GM21423 (cell line): Measurements from ENCODE around the gene RPP40.
"Not testable (repeated sequence)": the region's sequence is repeated elsewhere in the genome, so short reads cannot be mapped to it uniquely, and the experiment has no call there.

Experiments used
- ATAC-seq: cut with Tn5 transposase; IDR thresholded peaks from one replicate; pipeline ENCODE4 v1.9.1; 2021; ENCODE audit warnings: mild to moderate bottlenecking, moderate library complexity; ENCODE audit not compliant: unreplicated experiment

Gene RPP40

DNA sequence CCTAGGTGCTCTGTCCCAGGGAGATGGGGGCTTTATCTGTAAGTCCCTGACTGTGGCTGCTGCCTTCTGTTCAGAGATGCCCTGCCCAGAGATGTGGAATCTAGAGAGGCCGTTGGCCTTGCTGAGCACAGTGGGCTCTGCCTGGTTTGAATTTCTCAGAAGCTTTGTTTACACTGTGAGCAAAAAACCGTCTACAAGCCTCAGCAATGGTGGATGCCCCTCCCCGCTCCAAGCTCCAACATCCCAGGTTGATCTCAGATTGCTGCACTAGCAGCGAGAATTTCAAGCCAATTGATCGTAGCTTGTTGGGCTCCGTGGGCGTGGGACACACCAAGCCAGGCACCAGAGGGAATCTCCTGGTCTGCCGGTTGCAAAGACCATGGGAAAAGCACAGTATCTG, 16.3 kb upstream of the RPP40 start:
- ATAC-seq = no peak

DNA sequence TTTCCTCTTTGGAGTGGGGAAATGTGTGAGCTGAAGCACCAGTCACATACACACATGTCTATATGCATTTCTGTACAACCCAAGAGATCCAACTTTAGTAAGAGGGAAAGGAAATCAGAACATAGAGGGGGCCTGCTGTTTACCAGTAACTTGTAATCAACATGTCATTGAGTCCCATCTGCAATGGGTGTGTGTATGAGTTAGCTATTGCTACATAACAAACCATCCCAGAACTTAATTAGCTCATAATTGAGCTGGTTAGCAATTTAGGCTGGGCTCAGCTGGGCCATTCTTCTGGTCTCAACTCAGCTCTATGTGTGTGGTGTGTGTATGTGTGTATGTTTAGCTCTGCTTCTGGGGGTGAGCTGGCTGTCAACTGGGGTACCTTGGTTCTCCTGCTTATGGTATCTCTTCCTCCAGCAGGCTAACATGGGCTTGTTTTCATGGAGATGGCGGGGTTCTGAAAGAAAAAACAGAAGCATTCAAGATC, 10.3 kb upstream of the RPP40 start:
- no peak for ATAC-seq

DNA sequence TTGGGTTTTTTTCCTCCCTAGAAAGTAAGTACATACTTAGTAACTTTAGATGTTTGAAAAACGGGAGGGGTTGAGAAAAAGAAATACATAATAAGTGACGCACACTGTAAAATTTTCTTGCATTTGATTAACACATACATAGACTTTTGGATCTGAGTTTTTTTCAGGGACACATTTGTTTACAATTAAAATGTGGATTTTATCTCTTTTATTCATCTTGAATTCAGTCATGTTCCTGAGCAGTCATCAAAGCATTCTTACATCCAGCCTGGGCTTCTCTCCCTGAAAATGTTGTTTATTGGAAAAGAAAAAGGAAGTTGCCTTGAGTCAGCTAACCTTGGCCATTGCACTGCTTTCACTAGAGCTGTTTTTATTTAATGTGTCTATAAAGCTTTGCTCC, 8.7 kb upstream of the RPP40 start:
- no peak for ATAC-seq

DNA sequence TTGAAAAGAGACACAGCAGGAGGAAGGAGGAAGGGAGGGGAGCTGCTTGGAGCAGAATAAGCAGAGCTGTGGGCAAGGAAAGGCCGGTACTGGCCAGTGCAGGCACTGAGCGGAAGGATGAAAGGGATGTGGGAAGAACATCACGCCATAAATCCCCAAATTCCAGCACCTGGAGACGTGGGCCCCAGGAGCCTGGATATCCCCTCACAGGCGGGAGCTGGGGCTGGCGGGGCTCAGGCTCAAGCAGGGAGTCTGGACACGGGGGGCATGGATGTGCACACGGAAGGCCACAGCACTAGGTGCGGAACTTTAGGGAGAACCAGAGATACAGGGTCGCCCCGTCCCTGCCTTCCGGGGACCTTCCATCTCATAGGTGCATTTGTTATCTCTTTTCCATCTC, 7.5 kb upstream of the RPP40 start:
- ATAC-seq = no peak

DNA sequence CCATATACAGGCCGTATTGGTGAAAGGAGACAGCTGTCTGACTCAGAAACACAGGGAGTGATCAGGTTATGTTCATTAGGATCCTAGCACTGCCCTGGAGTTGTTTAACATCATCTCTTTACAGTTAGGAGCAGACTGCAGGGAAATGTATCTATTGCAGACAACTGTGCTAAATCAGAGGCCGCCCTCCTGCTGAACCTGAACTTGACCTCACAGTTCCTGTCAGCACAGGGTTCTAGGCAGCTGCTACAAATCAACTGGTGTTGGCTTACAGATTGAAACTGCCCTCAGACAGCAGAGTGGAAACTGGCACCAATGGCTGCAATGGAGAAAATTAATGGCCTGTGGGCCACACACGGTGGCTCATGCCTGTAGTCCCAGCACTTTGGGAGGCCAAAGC, 3.7 kb upstream of the RPP40 start:
- ATAC-seq = no peak

DNA sequence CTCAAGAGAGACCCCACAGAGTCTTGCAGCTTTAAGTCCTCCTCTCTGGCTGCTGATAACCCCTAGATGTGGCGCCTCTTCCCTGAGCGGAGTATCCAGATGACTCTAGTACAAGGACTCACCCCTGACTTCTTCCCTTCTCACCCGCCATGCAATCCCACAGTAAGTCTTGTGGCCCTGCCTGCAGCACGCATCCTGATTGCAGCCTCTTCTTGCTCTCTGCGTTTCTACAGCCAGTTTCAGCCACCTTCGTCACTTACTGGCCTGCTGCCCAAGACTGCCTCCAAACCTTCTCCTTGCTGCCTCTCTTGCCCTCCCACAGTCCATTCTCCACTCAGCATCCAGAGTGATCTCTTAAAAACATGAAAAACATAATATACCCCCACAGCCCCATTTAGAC, 2.4 kb upstream of the RPP40 start:
- ATAC-seq = no peak

DNA sequence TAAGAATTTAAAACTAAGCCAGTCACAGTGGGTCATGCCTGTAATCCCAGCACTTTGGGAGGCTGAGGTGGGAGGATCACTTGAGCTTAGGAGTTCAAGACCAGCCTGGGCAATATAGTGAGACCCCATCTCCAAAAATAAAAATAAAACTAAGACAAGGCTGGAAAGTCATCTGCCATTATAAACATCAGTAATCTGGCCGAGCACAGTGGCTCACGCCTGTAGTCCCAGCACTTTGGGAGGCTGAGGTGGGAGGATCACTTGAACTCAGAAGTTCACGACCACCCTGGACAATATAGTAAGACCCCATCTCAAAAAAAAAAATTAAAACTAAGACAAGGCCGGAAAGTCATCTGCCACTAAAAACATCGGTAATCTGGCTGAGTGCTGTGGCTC, 1.2 kb upstream of the RPP40 start:
- not testable (repeated sequence) for ATAC-seq

DNA sequence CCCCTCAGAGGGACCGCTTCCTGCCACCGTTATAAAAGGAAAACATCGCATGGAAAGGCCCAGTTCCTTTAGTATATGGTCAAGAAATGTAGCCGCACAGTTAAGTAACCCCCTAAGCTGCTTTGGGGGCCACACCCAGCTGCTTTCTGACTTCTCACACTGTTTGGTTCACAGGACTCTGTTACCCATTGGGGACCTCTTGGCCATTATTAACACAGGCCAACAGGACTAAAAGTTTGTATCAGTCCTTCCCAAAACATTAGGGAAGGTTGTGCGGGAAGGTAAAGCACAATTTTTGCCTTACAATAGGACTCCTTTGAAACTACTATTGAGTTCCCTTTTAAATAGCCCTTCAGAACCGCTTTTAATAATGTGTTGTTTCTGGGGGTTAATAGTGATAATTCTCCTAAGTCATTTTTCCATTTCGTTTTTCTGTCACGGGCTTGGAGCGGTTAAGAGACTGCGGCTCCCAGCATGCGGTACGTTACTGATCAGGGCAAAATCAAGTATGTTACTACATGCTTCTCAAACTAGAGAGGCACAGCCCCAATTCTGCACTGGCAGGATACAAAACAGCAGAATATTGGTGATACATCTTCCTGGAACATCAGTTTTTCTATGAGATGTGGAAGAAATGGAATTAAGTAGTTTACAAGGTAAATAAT, 668 bp upstream of the RPP40 start:
- no peak for ATAC-seq

DNA sequence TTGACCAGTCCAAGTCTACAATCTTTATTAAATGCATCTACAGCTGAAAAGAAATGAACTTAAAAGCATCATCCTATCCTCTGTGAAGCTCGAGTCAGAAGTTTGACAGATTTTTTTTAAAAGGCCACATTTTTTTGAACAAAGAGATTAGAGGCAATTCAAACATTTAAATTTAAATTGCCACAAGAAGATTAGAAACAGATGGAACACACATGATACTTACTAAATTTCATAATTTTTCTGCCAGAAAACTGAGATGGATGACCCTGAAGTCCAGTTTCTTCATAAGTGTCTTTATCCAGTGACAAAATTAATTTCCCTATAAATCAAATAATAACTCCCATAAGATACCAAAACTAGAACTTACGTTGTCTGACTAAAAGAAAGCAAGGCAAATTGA, 4.3 kb downstream of the RPP40 start:
- ATAC-seq = no peak

DNA sequence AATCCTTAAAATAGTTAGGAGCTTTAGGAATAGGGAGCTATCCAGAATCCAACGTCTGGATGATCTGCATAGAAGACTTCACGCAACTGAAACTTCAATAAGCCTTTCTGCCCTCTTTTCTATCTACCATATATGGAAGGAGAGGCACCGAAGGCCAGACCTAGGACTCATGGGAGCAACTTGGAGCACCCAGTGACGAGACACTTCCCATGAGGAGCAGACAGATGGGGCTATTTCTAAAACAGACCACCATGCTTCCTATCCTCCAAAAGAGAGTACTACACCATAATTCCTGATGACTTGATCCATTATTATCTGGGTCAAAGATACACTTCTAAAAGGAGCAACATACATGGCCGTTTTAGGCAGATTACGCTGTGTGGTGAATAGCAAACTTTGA, 6.0 kb downstream of the RPP40 start:
- ATAC-seq = no peak

DNA sequence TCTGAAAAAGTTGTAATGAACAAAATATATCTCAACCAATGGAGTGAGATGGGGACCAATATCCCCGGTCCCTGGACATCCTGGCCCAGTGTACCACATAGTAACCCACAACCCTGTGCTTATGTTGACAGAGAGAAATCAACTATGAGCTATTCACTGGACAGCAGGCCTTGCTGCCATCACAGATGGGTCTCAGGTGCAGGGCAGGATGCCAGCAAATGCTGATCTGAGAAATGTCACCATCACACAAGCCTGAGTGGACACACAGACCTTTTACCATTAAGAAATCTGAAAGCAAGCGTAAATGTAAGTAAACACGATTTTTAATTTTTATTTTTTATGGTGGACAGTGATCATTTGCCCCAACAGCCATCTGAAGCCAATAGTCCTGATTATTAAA, 9.1 kb downstream of the RPP40 start:
- no peak for ATAC-seq

DNA sequence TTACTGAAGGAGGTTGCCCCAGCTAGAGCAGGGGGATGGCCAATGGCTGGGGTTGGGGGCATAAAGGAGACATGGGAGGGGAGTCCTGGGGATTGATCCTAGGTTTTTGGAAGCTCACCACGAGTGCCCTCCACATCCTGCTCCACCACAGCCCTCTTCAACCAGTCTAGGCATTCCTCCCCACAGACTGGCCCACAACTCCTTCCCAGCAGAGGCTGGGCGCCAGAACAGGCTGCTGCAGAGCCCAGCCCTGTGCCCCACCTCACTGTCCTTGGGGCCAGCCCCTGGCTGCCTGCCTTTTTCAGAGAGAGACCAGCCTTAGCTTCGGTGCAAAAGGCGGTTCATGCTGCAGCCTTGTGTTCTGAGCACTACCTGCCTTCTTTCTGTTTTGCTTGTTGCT, 16.4 kb downstream of the RPP40 start:
- ATAC-seq = no peak

DNA sequence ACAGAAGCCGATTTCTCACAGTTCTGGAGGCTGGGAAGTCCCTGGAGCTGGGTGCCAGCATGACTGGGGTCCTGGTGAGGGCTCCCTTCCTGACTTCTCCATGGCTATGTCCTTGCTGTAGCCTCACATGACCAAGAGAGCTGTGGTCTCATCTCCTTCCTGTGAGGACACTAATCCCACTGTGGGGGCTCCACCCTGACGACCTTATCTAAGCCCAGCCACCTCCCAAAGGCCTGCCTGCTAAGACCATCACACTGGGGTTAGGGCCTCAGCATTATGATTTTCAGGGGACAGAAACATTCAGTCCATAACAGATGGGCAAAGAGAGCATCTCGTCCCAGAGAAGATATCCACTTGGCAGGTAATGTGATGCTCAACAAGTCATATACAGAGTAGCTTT, 16.8 kb downstream of the RPP40 start:
- no peak for ATAC-seq

DNA sequence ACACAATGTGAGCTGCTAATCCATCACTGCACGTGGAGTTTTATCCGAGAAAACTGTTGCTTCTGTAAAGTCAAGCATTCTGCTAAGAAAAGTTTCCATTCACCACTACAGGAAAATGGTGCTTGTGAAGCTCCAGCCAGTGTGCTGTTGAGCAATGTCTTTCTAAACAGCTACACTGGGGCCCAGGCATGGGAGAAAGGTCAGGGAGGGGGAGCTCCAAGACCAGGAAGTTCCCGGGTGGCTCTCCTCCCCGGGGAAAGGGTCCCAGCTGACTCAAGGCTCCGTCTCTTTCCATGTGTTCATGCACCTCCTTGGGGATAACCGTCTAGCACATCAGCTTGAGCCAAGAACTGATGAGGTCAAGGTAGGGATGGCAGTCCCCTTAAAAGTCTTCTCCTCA, 20.5 kb downstream of the RPP40 start:
- no peak for ATAC-seq

DNA sequence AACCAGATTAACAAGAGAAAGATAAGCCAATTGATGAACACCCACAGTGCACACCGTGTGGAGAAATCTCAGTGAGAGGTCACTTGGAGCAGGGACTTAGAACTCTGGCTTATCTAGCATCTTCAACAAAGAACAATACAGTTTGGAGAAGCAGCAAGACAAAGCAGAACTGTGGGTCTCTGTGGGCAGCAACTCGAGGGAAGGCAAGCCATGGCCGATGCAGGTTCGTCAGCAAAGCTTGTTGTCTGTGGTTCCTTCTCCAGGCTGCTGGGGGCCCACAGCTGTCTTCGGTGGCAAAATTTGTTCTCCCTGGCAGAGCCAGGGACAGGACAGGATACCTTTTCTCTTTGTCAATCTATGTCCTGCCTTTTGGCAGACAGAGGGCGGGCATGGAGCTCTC, 22.1 kb downstream of the RPP40 start:
- ATAC-seq = no peak

DNA sequence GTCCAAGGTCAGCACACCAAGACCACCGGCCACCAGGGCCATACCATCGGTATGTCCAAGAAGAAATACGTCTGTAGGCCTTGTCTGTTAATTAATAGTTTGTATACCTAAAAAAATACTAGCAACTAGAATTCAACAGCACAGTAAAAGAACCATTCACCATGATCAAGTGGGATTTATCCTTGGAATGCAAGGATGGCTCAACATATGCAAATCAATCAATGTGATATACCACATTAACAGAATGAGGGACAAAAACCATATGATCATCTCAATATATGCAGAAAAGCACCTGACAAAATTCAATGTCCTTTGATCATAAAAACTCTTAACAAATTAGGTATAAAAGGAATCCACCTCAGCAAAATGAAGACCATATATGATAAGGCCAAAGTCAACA, 24.4 kb downstream of the RPP40 start:
- ATAC-seq = no peak

DNA sequence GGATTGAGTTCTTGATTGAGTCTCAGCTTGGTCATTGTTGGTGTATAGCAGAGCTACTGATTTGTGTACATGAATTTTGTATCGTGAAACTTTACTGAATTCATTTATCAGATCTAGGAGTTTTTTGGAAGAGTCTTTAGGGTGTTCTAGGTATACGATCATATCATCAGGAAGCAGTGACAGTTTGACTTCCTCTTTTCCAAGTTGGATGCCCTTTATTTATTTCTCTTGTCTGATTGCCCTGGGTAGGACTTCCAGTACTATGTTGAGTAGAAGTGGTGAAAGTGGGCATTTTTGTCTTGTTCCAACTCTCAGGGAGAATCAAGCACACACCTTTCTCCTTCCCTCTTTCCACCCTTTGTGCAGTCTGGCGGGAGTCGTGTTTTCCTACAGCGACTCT, 26.4 kb downstream of the RPP40 start:
- ATAC-seq = no peak

DNA sequence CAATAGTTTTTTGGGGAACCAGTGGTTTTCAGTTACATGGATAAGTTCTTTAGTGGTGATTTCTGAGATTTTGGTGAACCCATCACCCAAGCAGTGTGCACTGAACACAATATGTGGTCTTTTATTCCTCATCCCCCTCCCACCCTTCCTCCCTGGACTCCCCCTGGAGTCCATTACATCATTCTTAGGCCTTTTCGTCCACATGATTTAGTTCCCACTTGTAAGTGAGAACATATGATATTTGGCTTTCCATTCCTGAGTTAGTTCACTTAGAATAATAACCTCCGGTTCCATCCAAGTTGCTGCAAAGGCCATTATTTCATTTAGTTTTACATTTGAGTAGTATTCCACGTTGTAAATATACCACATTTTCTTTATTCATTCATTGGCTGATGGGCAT, 28.3 kb downstream of the RPP40 start:
- ATAC-seq = no peak

DNA sequence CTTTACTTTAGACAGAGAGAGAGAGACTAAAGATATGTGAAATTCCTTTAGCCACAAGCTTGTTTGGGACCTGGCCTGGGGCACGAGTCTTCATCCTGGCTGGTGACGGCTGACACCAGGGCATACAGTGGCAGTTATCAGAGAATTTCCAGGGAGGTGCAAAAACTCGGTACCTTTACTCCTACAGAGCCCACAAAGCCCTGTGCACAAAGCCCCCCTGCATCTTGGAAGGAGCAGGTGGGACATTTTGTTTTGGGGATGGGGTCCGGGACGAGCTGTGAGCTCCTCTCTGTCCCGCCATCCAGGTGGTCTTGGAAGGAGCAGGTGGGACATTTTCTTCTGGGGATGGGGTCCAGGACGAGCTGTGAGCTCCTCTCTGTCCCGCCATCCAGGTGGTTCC, 28.9 kb downstream of the RPP40 start:
- no peak for ATAC-seq

DNA sequence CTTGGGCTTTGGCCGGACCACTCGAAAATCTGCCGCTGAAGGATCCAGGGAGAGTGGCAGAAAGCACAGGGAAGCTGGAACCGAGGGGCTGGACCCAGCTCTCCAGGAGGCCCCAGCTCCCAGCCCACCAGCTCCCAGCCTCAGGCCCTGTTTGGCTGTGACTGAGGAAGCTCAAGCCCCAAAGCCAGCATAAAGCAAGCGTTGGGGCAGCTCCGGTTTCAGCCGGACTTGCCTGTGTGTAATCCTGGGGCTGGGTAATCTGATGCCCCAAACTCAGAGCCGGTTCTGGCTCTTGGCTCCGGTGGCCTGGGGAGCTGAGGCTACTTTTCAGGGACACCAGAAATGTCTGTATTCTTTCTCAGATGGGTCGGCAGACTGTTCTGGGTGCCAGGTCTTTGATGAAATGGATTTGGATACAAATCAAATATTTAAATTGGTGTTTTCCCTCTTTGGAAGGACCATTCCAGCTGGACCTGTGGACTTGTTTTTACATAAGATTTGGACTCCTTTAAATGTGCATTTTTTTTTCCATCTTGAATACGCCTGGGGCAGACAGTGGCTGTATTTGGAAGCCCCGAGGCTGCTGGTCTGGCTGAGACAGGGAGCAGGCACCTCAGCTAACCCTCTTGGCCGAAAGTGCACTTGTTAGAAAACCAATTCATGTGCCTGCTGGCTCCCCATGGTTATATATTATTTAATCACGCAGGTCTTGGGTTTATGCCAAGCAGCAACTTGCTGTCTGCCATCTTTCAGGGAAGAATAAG, 29.7 kb downstream of the RPP40 start:
- no peak for ATAC-seq

DNA sequence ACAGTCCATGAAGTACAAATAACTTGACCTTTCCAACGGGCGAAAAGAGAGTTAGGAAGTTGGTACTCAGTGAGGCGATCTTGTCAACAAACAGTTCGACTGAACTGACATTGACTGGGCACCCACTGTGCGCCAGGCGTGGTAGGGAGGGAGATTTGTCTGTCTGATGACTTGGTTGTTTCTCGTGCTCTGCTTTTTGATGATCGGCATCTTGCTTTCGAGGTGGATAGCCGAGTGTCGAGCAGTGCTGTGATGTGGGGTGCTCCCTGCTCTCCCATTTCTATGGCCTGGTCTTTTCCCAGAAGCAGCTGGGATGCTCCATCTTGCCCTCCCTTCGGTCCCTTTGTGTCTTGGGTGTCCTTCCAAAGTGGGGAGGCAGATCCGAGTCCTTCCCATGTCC, 30.4 kb downstream of the RPP40 start:
- no peak for ATAC-seq

DNA sequence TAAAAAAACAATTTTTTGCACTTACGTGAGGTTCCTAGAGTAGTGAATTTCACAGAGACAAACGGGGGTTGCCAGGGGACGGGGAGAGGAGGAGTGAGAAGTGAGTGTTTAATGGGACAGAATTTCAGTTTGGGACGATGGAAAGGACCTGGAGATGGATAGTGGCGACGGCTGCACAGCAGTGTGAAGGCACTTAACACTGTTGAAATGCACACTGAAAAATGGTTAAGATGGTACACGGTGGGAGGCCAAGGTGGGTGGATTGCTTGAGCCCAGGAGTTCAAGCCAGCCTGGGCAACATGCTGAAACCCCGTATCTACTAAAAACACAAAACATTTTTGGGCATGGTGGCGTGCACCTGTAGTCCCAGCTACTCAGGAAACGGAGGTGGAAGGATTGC, 31.4 kb downstream of the RPP40 start:
- ATAC-seq = no peak

DNA sequence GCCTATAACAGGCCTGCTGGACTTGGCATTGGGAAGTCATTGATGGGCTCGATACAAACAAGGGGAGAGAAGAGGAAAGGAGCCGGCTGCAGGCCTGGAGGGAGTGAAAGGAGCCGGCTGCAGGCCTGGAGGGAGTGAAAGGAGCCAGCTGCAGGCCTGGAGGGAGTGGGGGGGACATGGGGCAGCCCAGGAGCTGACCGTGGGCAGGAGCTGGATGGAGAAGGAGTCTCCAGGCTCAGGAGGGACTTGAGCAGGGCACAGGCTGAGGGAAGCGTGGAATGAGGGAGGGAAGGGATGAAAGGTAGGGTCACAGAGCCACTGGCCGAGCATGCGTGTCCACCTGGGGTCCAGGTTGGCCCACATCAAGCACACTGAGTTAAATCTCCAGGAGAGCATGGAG, 32.0 kb downstream of the RPP40 start:
- ATAC-seq = no peak
